ENCODE measurements around the gene ERC1.

ERC1 gene

DNA sequence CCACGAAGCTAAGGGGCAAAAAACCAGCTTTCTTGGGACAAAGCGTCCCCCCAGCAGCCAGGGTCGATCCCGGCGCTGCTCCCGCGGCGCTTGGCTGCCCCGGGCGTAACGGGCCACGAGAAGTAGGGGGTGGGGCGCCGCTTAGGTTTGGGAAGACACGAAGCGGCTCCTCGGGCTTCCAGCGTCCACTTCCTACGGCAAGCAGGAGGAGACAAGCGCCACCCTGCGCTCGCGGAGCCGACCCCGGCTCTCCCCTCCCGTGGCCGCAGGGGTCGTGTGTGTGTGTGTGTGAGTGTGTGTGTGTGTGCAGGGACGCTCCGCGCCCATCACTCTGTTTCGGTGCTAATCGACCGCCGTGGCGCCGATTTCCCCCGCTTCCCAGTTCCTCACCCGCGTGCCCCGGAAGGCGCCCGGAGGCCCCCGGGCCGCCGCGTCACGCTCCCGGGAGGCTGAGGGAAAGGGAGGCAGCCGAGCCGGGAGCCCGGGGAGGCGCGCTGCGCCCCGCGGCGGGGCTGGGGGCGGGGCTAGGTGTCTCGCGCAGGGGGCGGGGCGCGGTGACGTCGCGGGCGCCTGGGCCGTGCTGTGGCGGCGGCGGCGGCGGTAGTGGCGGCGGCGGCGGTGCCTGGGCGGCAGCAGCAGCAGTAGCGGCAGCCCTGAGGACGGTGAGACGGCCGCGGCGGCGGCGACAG, at the start of gene ERC1:
TSS of gene ERC1 (plus strand) at position 563 of the 689 bp plus-strand sequence. CDS start 36,681 bp downstream, outside the sequence.
- peak; percentile 62 for DNase-seq (ENCODE audit: low read depth, low spot score)

DNA sequence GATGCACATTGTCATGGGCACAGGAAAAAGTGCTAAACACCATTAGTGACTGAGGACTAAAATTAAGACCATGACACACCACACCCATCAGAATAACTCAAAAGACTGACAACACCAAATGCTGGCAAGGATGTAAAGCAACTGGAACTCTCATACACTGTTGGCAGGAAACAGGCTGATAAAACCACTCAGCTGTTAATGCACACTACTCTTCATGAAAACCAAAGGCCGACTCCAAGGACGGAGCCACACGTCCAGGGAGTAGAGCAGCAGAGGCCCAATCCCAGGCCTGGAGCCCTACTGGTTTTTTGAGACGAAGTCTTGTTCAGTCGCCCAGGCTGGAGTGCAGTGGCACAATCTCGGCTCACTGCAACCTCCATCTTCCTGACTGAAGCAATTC, 48.0 kb upstream of the ERC1 start:
- no peak for DNase-seq (ENCODE audit: low read depth, low spot score)

DNA sequence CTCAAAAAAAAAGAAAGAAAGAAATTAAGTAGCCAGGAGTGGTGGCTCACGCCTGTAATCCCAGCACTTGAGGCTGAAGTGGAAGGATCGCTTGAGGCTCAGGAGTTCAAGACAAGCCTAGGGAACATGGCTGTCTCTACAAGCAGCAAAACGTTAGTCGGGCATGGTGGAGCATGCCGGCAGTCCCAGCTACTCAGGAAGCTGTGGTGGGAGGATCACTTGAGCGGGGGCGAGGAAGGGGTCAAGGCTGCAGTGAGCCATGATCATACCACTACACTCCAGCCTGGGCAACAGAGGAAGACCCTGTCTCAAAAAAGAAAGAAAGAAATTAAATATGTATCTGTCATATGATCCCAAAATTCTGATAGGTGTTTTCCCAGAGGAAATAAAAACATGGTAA, 46.8 kb upstream of the ERC1 start:
- no peak for DNase-seq (ENCODE audit: low read depth, low spot score)

DNA sequence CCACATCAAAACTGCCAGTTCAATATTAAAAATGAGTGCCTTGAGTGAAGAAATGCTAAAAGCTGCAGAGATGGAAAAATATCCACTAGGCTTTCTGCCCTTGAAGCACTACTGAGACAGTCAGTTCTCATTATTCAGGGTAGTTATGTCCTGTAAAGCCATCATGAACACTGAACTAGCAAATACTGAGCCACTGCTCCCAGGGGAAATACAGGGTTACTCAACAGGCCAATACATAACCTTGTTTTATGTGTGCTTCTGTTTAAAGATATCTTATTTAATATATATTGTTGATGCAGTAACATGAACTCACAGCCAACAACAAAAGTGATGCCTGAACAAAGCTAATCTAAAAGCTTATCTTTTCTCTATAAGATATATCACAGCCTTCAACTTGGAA, 44.8 kb upstream of the ERC1 start:
- DNase-seq (ENCODE audit: low read depth, low spot score), result no peak

DNA sequence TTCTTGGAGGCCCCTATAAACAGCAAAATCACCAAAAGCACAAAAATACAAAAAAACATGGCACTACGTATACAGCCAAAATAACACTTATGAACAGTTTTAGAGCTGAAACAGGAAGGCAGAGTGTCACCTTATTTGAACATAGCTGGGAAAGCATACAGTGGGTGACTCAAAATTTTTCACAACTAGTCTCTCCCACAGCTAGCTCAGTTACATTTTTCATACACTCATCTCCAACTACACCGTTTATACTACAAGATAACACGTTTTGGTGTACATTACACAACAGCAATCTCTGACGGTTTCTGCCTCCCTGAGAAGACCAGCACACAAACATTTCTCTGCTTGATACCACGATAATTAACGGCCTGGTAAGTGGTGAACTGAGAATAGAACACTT, 44.4 kb upstream of the ERC1 start:
- no peak for DNase-seq (ENCODE audit: low read depth, low spot score)

DNA sequence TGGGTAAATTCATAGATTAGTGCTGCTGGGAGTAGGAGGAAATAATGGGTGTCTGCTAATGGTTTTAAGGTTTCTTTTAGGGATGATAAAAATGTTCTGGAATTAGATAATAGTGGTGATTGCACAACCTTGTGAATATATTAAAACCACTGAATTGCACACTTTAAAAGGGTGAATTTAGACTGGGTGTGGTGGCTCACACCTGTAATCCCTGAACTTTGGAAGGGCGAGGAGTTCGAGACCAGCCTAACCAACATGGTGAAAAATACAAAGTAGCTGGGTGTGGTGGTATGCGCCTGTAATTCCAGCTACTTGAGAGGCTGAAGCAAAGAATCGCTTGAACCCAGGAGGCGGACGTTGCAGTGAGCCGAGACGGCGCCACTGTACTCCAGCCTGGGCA, 42.8 kb upstream of the ERC1 start:
- no peak for DNase-seq (ENCODE audit: low read depth, low spot score)

DNA sequence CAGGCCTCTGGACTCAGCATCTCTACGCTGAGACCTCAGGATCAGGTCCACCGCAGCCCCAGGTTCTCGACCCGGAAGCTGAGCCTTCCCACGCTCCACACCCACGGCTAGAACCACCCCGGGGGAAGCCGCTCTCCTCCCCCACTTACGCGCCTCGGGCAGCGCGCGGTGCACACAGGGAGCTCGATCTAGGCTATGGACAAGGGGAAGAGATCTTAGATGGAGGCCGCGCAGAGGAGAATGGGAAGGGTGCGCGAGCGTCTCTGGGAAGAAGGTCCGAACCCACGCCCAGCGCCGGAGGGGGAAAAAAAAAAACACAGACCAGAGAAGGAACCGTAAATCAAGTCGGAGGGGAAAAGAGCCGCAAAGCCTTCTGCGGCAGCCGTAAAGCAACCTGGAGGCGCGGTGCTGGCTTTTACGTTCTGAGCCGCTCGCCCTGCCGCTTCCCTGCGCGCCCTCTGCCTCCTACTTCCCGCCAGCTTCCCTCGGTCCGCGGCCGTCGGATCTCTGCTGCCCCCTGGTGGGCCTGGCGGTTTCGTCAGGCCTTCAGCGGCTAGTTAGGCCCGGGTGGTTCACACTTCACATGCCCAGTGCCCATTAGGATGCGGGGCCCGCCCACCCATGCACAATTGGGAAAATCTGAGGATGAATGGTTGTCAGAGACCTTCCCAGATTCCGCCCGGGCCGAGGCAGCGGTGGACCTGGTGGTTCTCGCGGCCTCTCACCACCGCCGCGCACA, 41.4 kb upstream of the ERC1 start, which contains the start of gene RAD52:
TSS of gene RAD52 (minus strand) at position 242 of the 739 bp plus-strand sequence. CDS start 16,636 bp downstream, outside the sequence.
- DNase-seq (ENCODE audit: low read depth, low spot score), result peak; percentile 95

DNA sequence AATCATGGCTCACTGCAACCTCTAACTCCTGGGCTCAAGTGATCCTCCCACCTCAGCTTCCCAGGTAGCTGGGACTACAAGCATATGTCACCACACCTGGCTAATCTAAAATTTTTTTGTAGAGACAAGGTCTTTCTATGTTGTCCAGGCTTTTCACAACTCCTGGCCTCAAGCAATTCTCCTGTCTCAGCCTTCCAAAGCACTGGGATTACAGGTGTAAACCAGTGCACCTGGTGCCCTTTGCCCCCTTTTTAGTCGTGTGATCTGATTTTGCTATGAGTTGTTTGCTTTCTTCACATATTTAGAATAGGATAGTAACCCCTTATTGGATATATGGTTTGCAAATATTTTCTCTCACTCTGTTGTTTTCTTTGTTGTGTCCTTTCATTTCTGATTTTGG, 39.8 kb upstream of the ERC1 start:
- no peak for DNase-seq (ENCODE audit: low read depth, low spot score)

DNA sequence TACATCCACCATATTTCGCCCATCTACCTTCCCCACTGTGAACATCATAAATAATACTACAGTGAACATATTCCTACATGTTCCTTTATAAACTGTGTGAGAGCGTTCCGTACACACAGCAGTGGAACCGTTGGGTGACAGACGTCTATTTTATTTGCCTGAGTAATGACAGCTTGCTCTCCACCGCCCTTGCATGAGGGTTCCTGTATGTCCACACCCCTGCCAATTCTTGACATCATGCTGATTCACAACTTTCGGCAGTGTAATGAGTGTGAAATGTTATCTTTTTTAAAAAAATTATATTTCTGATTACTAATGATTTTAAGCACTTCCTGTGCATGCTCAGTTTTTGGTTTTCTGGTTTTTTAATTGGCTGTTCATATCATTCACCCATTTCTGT, 37.2 kb upstream of the ERC1 start:
- DNase-seq (ENCODE audit: low read depth, low spot score), result no peak

DNA sequence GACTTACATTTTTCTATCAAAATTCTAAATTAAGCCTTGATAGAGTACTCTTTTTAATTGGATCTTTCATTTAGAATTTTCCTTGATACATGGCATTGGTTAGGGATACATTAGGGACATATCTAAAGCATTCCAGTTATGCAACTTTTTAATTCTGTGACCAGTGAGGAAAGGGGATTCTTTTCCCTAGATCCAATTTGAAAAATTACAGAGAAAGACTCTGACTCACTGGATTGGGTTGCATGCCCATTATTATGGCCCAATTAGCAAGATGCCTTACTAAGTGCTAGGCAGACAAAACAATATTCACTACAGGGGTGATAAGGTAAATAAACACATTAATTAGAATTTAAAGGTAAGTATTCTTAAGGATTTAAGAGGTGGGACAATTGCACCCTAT, 36.3 kb upstream of the ERC1 start:
- DNase-seq (ENCODE audit: low read depth, low spot score), result no peak

DNA sequence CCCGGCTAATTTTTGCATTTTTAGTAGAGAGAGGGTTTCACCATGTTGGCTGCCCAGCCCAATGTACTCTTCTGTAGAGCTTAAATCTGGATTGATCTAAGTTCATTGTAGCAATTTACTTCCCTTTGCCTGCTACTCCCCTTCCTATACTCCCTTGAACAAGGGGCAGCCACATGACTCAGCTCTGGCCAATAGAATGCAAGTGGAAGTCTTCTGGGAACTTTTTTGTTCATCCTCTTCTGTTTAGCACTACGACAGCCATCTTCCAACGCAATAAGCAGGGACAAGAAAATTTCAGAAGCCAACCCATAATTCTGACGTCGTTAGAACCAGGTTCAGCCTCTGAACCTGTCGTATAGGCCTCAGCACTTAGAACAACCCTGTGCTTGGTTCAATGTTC, 35.1 kb upstream of the ERC1 start:
- DNase-seq (ENCODE audit: low read depth, low spot score), result no peak

DNA sequence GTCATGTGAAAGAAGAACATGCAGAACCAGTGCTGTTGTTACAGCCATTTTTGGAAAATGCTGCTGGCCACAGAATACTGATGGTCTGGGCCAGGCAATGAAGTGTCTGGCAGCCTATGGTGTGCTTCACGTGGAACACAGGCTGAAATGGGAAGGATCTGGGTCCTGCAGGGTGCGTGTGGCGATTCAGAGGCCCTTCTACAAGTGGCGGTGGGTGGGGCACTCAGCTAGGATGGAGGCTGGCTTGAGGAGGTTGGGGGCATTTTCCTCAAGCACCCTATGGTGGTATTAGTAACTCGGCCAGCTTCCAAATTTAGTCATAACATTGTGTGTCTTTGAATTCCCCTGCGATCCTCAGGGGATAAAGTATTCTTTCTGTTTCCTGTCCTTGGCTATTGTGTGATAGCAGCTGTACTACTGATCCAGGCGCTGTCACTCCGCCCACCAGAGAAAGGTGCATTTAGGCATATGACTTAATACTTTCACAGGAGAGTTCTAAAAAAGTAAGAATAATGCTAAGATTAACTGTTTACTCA, 32.4 kb upstream of the ERC1 start:
- no peak for DNase-seq (ENCODE audit: low read depth, low spot score)

DNA sequence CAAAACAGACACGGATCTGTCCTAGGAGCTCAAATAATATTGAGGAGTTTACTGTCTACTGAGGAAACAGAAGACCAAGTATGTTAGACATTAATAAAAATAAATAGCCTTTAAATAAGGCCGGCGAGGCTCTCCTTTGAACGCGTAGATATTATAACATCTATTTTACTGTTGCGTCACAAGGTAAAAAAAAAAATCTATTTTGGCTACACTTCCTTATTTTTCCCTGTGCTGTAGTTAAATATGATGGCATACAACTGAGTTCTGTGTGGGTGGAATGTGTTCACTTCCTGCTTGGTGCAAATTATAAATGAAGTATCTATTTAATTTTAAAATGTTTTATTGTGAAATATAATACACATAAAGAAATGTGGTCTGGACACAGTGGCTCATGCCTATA, 24.3 kb upstream of the ERC1 start:
- DNase-seq (ENCODE audit: low read depth, low spot score), result no peak

DNA sequence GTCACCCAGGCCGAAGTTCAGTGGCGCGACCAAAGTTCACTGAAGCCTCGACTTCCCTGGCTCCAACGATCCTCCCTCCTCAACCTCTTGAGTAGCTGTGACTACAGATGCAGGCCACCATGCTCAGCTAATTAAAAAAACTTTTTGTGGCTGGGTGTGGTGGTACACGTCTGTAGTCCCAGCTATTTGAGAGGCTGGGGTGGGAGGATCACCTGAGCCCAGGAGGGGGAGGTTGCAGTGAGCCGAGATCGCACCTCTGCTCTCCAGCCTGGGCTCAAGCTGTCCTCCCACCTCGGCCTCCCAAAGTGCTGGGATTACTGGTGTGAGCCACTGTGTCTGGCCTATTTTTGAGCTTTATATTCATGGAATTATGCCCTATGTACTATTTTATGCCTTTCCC, 23.4 kb upstream of the ERC1 start:
- DNase-seq (ENCODE audit: low read depth, low spot score), result no peak

DNA sequence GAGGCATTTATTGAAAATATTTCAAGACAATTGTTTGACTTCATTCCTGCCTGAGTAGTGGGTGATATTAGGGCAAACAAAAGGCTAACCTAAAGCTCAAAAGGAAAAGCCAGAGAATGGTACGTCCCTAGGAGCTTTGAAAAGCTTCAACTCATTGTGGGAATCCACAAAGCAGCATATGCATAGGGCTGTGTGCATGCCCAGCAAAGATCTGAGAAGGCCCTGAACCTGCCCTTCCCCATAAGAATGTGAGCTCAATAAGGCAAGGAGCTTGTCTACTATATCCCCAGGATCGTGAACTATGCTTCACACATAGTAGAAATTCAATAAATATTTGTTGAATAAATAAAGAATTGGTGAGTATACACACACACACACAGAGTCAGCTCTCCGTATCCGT, 22.5 kb upstream of the ERC1 start:
- no peak for DNase-seq (ENCODE audit: low read depth, low spot score)

DNA sequence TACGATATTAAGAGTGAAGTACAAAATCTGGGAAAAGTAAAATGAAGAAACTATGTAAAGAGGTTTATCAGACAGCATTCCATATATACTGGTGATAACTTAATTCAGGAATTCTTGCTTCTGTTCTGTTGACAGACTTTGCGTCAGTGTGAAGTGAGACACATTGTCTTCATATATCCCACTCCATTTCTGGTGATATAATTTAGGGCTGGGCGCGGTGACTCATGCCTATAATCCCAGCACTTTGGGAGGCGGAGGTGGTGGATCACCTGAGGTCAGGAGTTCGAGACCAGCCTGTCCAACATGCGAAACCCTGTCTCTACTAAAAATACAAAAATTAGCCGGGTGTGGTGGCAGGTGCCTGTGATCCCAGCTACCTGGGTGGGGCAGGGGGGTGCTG, 21.2 kb upstream of the ERC1 start:
- DNase-seq (ENCODE audit: low read depth, low spot score), result no peak

DNA sequence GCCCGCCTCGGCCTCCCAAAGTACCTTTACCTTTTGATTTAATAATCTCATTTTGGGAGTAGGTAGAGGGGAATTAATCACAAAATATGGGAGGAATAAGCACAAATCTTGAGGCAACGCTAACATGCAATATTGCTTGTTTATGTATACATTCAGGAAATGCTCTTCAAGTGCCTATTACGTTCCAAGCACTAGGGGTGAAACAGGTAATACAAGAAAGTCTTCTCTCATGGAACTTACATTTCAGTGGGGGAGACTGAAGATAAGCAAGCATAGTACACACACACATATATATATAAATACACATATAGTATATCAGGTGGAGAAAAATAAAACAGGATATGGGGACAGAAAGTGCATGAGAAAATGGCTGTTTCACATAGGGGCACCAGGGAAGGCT, 19.0 kb upstream of the ERC1 start:
- no peak for DNase-seq (ENCODE audit: low read depth, low spot score)

DNA sequence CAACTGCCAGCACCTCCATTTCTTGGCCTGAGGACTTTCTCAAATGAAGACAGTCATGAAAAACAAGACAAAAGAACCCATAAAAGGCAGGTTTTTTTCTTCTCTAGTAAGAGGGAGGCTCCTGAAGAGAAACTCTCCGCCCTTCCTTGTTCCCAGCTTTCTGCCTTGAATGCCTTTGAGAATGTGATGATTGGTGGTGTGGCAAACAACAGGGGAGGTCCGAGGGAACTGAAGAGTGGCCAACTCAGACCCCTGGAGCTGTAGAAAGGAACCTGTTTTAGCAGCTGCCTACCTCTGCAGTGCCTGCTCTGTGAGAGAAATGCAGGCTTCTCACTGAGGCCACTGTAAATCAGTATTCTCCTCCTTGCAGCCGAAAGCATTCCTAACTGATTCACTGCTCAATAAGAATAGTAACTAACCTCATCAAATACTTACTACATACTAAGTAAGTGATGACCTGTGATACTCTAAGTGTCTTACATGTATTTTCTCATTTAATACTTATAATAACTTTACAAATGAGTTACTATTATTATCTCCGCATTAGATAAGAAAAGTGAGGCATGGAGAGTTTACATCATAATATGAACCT, 16.7 kb upstream of the ERC1 start:
- DNase-seq (ENCODE audit: low read depth, low spot score), result no peak

DNA sequence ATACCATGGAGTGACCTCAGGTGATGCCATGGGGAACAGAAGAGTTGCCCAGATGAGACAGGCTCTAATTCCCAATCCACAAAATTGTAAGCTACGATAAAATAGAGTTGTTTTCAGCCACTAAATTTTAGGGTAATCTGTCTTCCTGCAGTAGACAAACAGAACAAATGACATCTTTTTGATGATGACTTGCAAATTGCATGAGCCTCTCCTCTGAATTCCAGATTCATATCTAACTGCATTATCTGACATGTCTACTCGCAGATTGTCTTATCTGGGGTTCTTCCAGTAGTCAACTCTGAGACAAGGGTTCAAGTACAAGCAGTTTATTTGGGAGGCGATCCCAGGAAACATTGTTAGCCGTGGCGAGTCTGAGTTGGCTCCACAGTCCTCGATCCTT, 14.4 kb upstream of the ERC1 start:
- no peak for DNase-seq (ENCODE audit: low read depth, low spot score)

DNA sequence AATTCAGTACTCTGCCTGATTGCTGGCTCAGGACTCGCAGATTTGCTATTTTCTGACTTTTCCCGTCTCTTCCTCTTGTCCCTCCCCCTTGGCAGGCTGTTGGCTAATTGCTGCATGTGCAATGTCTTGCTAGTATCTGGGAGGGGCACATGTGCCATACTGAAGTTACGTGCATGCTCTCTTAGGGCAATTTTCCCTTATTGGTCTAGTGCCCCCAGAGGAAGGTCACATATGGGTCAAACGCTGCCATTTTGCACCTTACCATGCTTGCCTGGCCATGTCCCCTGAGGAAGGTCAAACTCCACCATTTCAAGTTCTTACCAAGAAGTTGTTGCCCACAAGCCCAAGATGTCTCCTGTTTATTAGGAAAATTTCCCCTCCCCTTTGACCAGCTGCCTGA, 13.9 kb upstream of the ERC1 start:
- DNase-seq (ENCODE audit: low read depth, low spot score), result no peak

DNA sequence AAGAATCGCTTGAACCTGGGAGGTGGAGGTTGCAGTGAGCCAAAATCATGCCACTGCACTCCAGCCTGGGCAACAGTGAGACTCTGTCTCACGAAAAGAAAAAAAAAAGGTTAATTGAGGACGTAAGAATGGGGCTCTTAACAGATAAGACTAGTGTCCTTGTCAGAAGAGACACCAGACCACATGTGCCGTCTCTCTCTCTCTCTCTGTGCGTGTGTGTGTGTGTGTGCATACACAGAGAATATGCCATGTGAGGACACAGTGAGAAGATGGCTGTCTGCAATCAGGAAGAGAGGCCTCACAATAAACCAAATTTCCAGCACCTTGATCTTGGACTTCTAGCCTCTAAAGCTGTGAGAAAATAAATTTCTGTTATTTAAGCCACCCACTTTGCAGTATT, 11.7 kb upstream of the ERC1 start:
- no peak for DNase-seq (ENCODE audit: low read depth, low spot score)

DNA sequence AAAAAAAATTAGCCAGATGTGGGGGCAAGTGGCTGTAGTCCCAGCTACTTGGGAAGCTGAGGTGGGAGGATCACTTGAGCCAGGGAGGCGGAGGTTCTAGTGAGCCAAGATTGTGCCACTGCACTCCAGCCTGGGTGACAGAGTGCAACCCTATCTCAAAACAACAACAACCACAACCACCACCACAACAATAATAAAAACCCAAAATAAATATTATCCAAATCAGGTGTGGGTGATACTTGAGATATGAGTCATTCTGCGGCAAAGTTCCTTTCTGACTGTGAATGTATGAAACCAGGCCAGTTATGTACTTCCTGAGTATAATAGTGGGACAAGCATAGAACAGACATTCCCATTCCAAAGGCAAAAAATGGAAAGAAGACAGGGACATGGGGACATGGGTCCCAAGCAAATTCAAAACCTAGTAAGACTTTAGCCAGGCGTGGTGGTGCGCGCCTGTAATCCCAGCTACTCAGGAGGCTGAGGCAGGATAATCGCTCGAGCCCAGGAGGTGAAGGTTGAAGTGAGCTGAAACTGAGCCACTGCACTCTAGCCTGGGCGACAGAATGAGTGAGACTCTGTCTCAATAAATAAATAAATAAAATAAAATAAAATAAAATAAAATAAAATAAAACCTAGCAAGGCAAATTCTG, 9.7 kb upstream of the ERC1 start:
- DNase-seq (ENCODE audit: low read depth, low spot score), result no peak
